ENCODE measurements around the gene RORC. TPM values are rescaled to one million over a fixed set of nuclear protein-coding genes. Genes with fewer than 3 reads are reported as not detected.

Gene RORC
- total RNA-seq, 1 experiment from 2014 or later, result 0.44 TPM

GRCh38 chr1:151849871-151850270 is 18.3 kb upstream of the RORC start (continued):
- TF ChIP-seq JAZF1 (CRISPR knock-in tag; IDR thresholded peaks at IDR 0.05), result no peak

GRCh38 chr1:151849126-151849525 is 17.5 kb upstream of the RORC start:
- ATAC-seq (no peak), DNase-seq (ENCODE audit: low spot score) (no peak)
- peaks cover 9% of the 10 kb centered on the region for H3K27me3 Mint-ChIP-seq (ENCODE audit: low read depth)
- no peaks in the 10 kb centered on the region for H3K9me3 Mint-ChIP-seq
- POLR2A ChIA-PET, result interaction anchor here (0.6 kb wide), 1 partner anchor 203 kb away, joined by 3 read pairs; no protein-coding TSS in a partner anchor
- no peak overlapping the region for H3K27ac Mint-ChIP-seq
- H3K4me3 Mint-ChIP-seq, result no peak overlapping the region
- TF ChIP-seq JUN (CRISPR knock-in tag; IDR thresholded peaks at IDR 0.05) (no peak), ZNF281 (CRISPR knock-in tag; IDR thresholded peaks at IDR 0.05) (no peak), KAT7 (CRISPR knock-in tag; IDR thresholded peaks at IDR 0.05; ENCODE audit: borderline replicate concordance) (no peak), NFYB (CRISPR knock-in tag; conservative IDR thresholded peaks at IDR 0.05; ENCODE audit: low read depth) (no peak), MXD4 (CRISPR knock-in tag; IDR thresholded peaks at IDR 0.05; ENCODE audit: borderline replicate concordance) (no peak), ZNF317 (CRISPR knock-in tag; IDR thresholded peaks at IDR 0.05; ENCODE audit: borderline replicate concordance, low read depth) (no peak), ZMAT4 (CRISPR knock-in tag; IDR thresholded peaks at IDR 0.05) (no peak), TCF7 (CRISPR knock-in tag; IDR thresholded peaks at IDR 0.05; ENCODE audit: low read depth) (no peak), TEAD1 (CRISPR knock-in tag; IDR thresholded peaks at IDR 0.05) (no peak), IRF1 (CRISPR knock-in tag; IDR thresholded peaks at IDR 0.05) (no peak), NFE2L1 (CRISPR knock-in tag; IDR thresholded peaks at IDR 0.05) (no peak), PRDM15 (CRISPR knock-in tag; IDR thresholded peaks at IDR 0.05) (no peak), ZNF232 (CRISPR knock-in tag; IDR thresholded peaks at IDR 0.05) (no peak), CBFB (CRISPR knock-in tag; IDR thresholded peaks at IDR 0.05; ENCODE audit: low read depth) (no peak), ERG (CRISPR knock-in tag; IDR thresholded peaks at IDR 0.05) (no peak)
- H3K36me3 Mint-ChIP-seq, result no peaks in the 10 kb centered on the region; the same call in 1 of the 2 replicates
- peaks cover 13% of the 10 kb centered on the region for H3K4me1 Mint-ChIP-seq
- CTCF ChIA-PET, result interaction anchor here (0.6 to 1.0 kb wide), 2 partner anchors 49 to 114 kb away, joined by 3 read pairs; no protein-coding TSS in a partner anchor

Measured in WTC11 (cell line).